OCI-LY3 (cell line): ENCODE results near the gene ZNF500.

Source experiments
- H2AFZ ChIP-seq: fragments of 200-600, 300-600 bp; shearing (Covaris generic); 2 replicates; pipeline ENCODE4 v1.6.0; 2014; ENCODE audit warnings: antibody characterized with exemption, low read depth, low read length
- H3K27ac ChIP-seq: fragments of 200-600, 300-600 bp; sonication (generic); 2 replicates; pipeline ENCODE4 v1.5.1; 2014; ENCODE audit warnings: mild to moderate bottlenecking, low read length, moderate library complexity, mixed read lengths
- H3K27me3 ChIP-seq: fragments of 200-600, 300-600 bp; sonication (generic); 2 replicates; pipeline ENCODE4 v1.6.1; 2014; ENCODE audit warnings: low read depth, low read length, mixed read lengths
- H3K36me3 ChIP-seq: fragments of 200-600, 300-600 bp; sonication (generic); replicated peaks from 2 replicates; pipeline ENCODE3; 2014; ENCODE audit warnings: low read depth, low read length, mixed read lengths
- H3K4me1 ChIP-seq: fragments of 300-600, 200-600 bp; sonication (generic); 2 replicates; pipeline ENCODE4 v1.6.1; 2014; ENCODE audit warnings: low read length, mixed read lengths
- H3K4me2 ChIP-seq: fragments of 200-600, 300-600 bp; sonication (generic); 2 replicates; pipeline ENCODE4 v1.6.1; 2014; ENCODE audit warnings: low read length, mixed read lengths
- H3K4me3 ChIP-seq: fragments of 300-600, 200-600 bp; sonication (generic); 2 replicates; pipeline ENCODE4 v1.5.1; 2014; ENCODE audit warnings: antibody characterized with exemption, mild to moderate bottlenecking, low read length, moderate library complexity
- H3K79me2 ChIP-seq: fragments of 300-600, 200-600 bp; shearing (Covaris generic); 2 replicates; pipeline ENCODE4 v1.6.1; 2014; ENCODE audit warnings: mild to moderate bottlenecking, low read length, mixed read lengths
- H3K9ac ChIP-seq: fragments of 300-600, 200-600 bp; shearing (Covaris generic); 2 replicates; pipeline ENCODE4 v1.6.0; 2014; ENCODE audit warnings: mild to moderate bottlenecking, low read length, moderate library complexity
- H3K9me3 ChIP-seq: fragments of 200-600, 300-600 bp; shearing (Covaris generic); 2 replicates; pipeline ENCODE4 v1.6.1; 2014; ENCODE audit warnings: low read length, mixed read lengths; ENCODE audit not compliant: insufficient read depth
- H4K20me1 ChIP-seq: fragments of 200-600, 300-600 bp; sonication (generic); 2 replicates; pipeline ENCODE4 v1.6.1; 2016; ENCODE audit warnings: low read length, mixed read lengths; ENCODE audit not compliant: insufficient read depth
- EZH2phosphoT487 ChIP-seq: fragments of 200-600 bp; shearing (Covaris generic); IDR thresholded peaks from 2 replicates; pipeline ENCODE4 v1.6.1; 2018; ENCODE audit warnings: antibody characterized with exemption, mixed run types, low read depth
- TF ChIP-seq, protein P1 (sequence below): fragments of 200-600, 300-600 bp; sonication (generic); IDR thresholded peaks from 2 replicates; pipeline ENCODE4 v1.5.1; 2014; ENCODE audit warnings: antibody characterized with exemption, low read length, low read depth

The ZNF500 gene

GRCh38 chr16:4746991-4747574 is 19.9 kb downstream of the ZNF500 start:
- H3K27ac ChIP-seq: peak overlapping the region; percentile 28
- no peaks in the 10 kb centered on the region for H4K20me1 ChIP-seq
- no peaks in the 10 kb centered on the region for H3K9me3 ChIP-seq

DNA sequence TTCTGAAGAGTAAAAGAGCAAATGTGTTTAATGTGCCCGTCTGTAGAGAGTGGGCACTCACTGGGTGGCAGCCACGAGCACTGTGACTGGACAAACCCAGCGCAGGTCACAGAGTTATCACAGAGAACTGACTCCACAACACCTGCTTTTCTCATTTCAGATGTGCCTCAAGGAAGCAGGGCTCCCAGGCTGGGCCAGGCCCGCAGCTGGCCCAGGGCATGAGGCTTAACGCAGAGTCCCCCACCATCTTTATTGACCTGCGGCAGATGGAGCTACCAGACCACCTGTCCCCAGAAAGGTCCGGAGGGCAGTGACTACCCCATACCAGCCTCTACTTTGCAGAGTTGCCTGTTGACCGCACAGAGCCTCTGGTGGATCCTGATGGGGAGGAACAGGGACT is 20.7 kb downstream of the ZNF500 start:
- H3K4me3 ChIP-seq: no peak overlapping the region
- H3K79me2 ChIP-seq: no peaks in the 10 kb centered on the region
- peaks cover 43% of the 10 kb centered on the region for H3K4me1 ChIP-seq
- no peaks in the 10 kb centered on the region for H4K20me1 ChIP-seq
- no peaks in the 10 kb centered on the region for H3K9me3 ChIP-seq
- H3K9ac ChIP-seq: no peak overlapping the region
- H3K36me3 ChIP-seq: peaks cover 3% of the 10 kb centered on the region
- no peaks in the 10 kb centered on the region for H3K27me3 ChIP-seq
- TF ChIP-seq, protein P1, sequence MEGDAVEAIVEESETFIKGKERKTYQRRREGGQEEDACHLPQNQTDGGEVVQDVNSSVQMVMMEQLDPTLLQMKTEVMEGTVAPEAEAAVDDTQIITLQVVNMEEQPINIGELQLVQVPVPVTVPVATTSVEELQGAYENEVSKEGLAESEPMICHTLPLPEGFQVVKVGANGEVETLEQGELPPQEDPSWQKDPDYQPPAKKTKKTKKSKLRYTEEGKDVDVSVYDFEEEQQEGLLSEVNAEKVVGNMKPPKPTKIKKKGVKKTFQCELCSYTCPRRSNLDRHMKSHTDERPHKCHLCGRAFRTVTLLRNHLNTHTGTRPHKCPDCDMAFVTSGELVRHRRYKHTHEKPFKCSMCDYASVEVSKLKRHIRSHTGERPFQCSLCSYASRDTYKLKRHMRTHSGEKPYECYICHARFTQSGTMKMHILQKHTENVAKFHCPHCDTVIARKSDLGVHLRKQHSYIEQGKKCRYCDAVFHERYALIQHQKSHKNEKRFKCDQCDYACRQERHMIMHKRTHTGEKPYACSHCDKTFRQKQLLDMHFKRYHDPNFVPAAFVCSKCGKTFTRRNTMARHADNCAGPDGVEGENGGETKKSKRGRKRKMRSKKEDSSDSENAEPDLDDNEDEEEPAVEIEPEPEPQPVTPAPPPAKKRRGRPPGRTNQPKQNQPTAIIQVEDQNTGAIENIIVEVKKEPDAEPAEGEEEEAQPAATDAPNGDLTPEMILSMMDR: no peak
- TF ChIP-seq EZH2phosphoT487: no peak
- no peak overlapping the region for H2AFZ ChIP-seq
- H3K27ac ChIP-seq: no peak overlapping the region
- no peak overlapping the region for H3K4me2 ChIP-seq

More at GRCh38 chr16:4746991-4747574, 19.9 kb downstream of the ZNF500 start:
- Histone ChIP-seq H3K79me2 (no peaks in the 10 kb centered on the region), H3K27me3 (no peaks in the 10 kb centered on the region), H3K36me3 (peaks cover 5% of the 10 kb centered on the region), H3K4me2 (peak overlapping the region; percentile 4), H3K4me3 (no peak overlapping the region), H3K4me1 (peaks cover 43% of the 10 kb centered on the region), H3K9ac (no peak overlapping the region; the same call in 1 of the 2 replicates), H2AFZ (no peak overlapping the region)
- no peak for TF ChIP-seq EZH2phosphoT487

GRCh38 chr16:4745274-4745569 is 21.7 kb downstream of the ZNF500 start:
- H3K79me2 ChIP-seq: no peaks in the 10 kb centered on the region
- no peak overlapping the region for H3K4me3 ChIP-seq
- peaks cover 43% of the 10 kb centered on the region for H3K4me1 ChIP-seq
- H3K9me3 ChIP-seq: no peaks in the 10 kb centered on the region
- no peak overlapping the region for H3K9ac ChIP-seq
- no peaks in the 10 kb centered on the region for H3K27me3 ChIP-seq
- TF ChIP-seq EZH2phosphoT487: no peak
- TF ChIP-seq, protein P1: no peak
- H2AFZ ChIP-seq: no peak overlapping the region
- no peaks in the 10 kb centered on the region for H4K20me1 ChIP-seq
- H3K36me3 ChIP-seq: no peaks in the 10 kb centered on the region
- no peak overlapping the region for H3K4me2 ChIP-seq
- peak overlapping the region; percentile 75; the same call in 1 of the 2 replicates for H3K27ac ChIP-seq

GRCh38 chr16:4744555-4745273 is 22.2 kb downstream of the ZNF500 start:
- Histone ChIP-seq H3K36me3 (no peaks in the 10 kb centered on the region), H3K4me1 (peaks cover 38% of the 10 kb centered on the region), H3K9ac (no peak overlapping the region), H3K9me3 (no peaks in the 10 kb centered on the region), H4K20me1 (no peaks in the 10 kb centered on the region), H3K27me3 (no peaks in the 10 kb centered on the region), H3K27ac (peak overlapping the region; percentile 75), H2AFZ (peak overlapping the region; percentile 55; the same call in 1 of the 2 replicates), H3K4me3 (peak overlapping the region; percentile 56; the same call in 1 of the 2 replicates), H3K79me2 (no peaks in the 10 kb centered on the region), H3K4me2 (peak overlapping the region; percentile 79)
- no peak for TF ChIP-seq EZH2phosphoT487
- TF ChIP-seq, protein P1: no peak
